Left lobe of liver (tissue), 2 donors: Measurements from ENCODE around the gene STAC. TPM values are rescaled to one million over a fixed set of nuclear protein-coding genes. Genes with fewer than 3 reads are reported as not detected.

Experiments used
- ATAC-seq: fragments of 200-7000 bp; cut with Tn5 transposase; one replicate; pipeline ENCODE4 v1.9.1; 2020; ENCODE audit warnings: mild to moderate bottlenecking, moderate library complexity
- DNase-seq: peaks from one replicate; pipeline ENCODE4 v3.0.0-alpha.2; 2020; ENCODE audit warnings: low spot score
- total RNA-seq: library from RNA; stranded (reverse); gene quantifications from one replicate; pipeline ENCODE4 v1.2.1, GENCODE V29; 2021
- donor health status: DM: no; HTN: no; CAD: no; lungs with moderate emphysema.
- donor health status: DM: no; HTN: yes; CAD: no.

The STAC gene
- 0.65 TPM for total RNA-seq

GRCh38 chr3:36380221-36381031 lies at the start of gene STAC:
Gene STAC, plus strand, starts transcription at chr3:36380504. Its CDS starts 140 bp downstream, at chr3:36380644.
- DNase-seq = no peak

GRCh38 chr3:36332139-36332538 lies 48.2 kb upstream of the STAC start:
- DNase-seq (no peak), ATAC-seq (no peak)

More at GRCh38 chr3:36380221-36381031, at the start of gene STAC:
- ATAC-seq = peak; percentile 55

- DNase-seq = no peak
- no peak for ATAC-seq
These were observed 18.1 kb upstream of the STAC start for GRCh38 chr3:36362216-36362615.

GRCh38 chr3:36362973-36363372 lies 17.3 kb upstream of the STAC start:
- ATAC-seq = no peak
- no peak for DNase-seq

GRCh38 chr3:36364260-36364659 lies 16.0 kb upstream of the STAC start:
- no peak for ATAC-seq
- DNase-seq = no peak

GRCh38 chr3:36365829-36366228 lies 14.5 kb upstream of the STAC start:
- DNase-seq (no peak), ATAC-seq (no peak)

GRCh38 chr3:36366308-36366707 lies 14.0 kb upstream of the STAC start:
- ATAC-seq = no peak

GRCh38 chr3:36367912-36368573 lies 12.3 kb upstream of the STAC start:
- DNase-seq (no peak), ATAC-seq (no peak)

More at GRCh38 chr3:36366308-36366707, 14.0 kb upstream of the STAC start:
- no peak for DNase-seq

- no peak for DNase-seq
- no peak for ATAC-seq
These were observed 7.8 kb upstream of the STAC start for GRCh38 chr3:36372534-36372935.

GRCh38 chr3:36373084-36373483 lies 7.2 kb upstream of the STAC start:
- DNase-seq = no peak

GRCh38 chr3:36373666-36374065 lies 6.6 kb upstream of the STAC start:
- ATAC-seq = no peak

More at GRCh38 chr3:36373084-36373483, 7.2 kb upstream of the STAC start:
- ATAC-seq = no peak

GRCh38 chr3:36379872-36380220 lies 458 bp upstream of the STAC start:
- ATAC-seq = no peak
- DNase-seq = no peak

More at GRCh38 chr3:36373666-36374065, 6.6 kb upstream of the STAC start:
- no peak for DNase-seq

GRCh38 chr3:36381311-36381956 lies 1.1 kb downstream of the STAC start:
- DNase-seq (no peak), ATAC-seq (no peak)

- ATAC-seq = no peak
- DNase-seq = no peak
These were observed 13.3 kb downstream of the STAC start for GRCh38 chr3:36393563-36393962.

GRCh38 chr3:36394176-36394575 lies 13.9 kb downstream of the STAC start:
- no peak for ATAC-seq
- no peak for DNase-seq

GRCh38 chr3:36397841-36398240 lies 17.5 kb downstream of the STAC start:
- DNase-seq (no peak), ATAC-seq (no peak)

GRCh38 chr3:36399933-36400332 lies 19.6 kb downstream of the STAC start:
- ATAC-seq (no peak), DNase-seq (no peak)

GRCh38 chr3:36401056-36401455 lies 20.8 kb downstream of the STAC start:
- no peak for DNase-seq
- no peak for ATAC-seq

- ATAC-seq (no peak), DNase-seq (no peak)
These were observed 23.4 kb downstream of the STAC start for GRCh38 chr3:36403661-36404060.

- ATAC-seq (no peak), DNase-seq (no peak)
These were observed 24.9 kb downstream of the STAC start for GRCh38 chr3:36405190-36405589.

- ATAC-seq = no peak
- no peak for DNase-seq
These were observed 27.8 kb downstream of the STAC start for GRCh38 chr3:36408146-36408545.

- DNase-seq (no peak), ATAC-seq (no peak)
These were observed 29.6 kb downstream of the STAC start for GRCh38 chr3:36409862-36410261.
